Astrocyte (in vitro differentiated cells and primary cell): Measurements from ENCODE around the gene CPAMD8. TPM values are rescaled to one million over a fixed set of nuclear protein-coding genes. Genes with fewer than 3 reads are reported as not detected.

Source experiments
- DNase-seq: peaks from one replicate; pipeline ENCODE4 v3.0.0-alpha.2; 2010; ENCODE audit warnings: low read depth
- FAIRE-seq: peaks from 2 replicates; lab custom pipeline; 2011; peaks lifted over from hg19 to GRCh38; lab: Jason Lieb, UNC
- H2AFZ ChIP-seq: 2 replicates; pipeline ENCODE4 v1.6.0; 2012; ENCODE audit warnings: low read depth, low read length, inconsistent platforms
- H3K27ac ChIP-seq: 2 replicates; pipeline ENCODE4 v1.5.1; 2011; ENCODE audit warnings: low read depth, low read length, inconsistent platforms
- H3K27me3 ChIP-seq: 2 replicates; pipeline ENCODE4 v1.6.0; 2011; ENCODE audit warnings: low read length, inconsistent platforms; ENCODE audit not compliant: insufficient read depth
- H3K36me3 ChIP-seq: 2 replicates; pipeline ENCODE4 v1.5.1; 2011; ENCODE audit warnings: low read length, inconsistent platforms; ENCODE audit not compliant: insufficient read depth
- H3K4me1 ChIP-seq: 2 replicates; pipeline ENCODE4 v1.5.1; 2011; ENCODE audit warnings: low read length, inconsistent platforms; ENCODE audit not compliant: insufficient read depth
- H3K4me2 ChIP-seq: 2 replicates; pipeline ENCODE4 v1.6.0; 2012; ENCODE audit warnings: low read length, inconsistent platforms
- H3K4me3 ChIP-seq: 2 replicates; pipeline ENCODE4 v1.5.1; 2011; ENCODE audit warnings: low read depth, mild to moderate bottlenecking, low read length, inconsistent platforms; ENCODE audit not compliant: insufficient read depth
- H3K79me2 ChIP-seq: 2 replicates; pipeline ENCODE4 v1.6.0; 2012; ENCODE audit warnings: mild to moderate bottlenecking, low read length, inconsistent platforms; ENCODE audit not compliant: insufficient read depth
- H3K9ac ChIP-seq: 2 replicates; pipeline ENCODE4 v1.6.0; 2012; ENCODE audit warnings: mild to moderate bottlenecking, low read length, inconsistent platforms
- H3K9me3 ChIP-seq: 2 replicates; pipeline ENCODE4 v1.5.1; 2012; ENCODE audit warnings: low read depth, mild to moderate bottlenecking, low read length, inconsistent platforms; ENCODE audit not compliant: insufficient read depth
- H4K20me1 ChIP-seq: 2 replicates; pipeline ENCODE4 v1.6.0; 2012; ENCODE audit warnings: low read length, inconsistent platforms; ENCODE audit not compliant: insufficient read depth
- H3K27ac Mint-ChIP-seq: one replicate; pipeline ENCODE4 v1.8.0; 2021; ENCODE audit warnings: mild to moderate bottlenecking, mixed read lengths; ENCODE audit not compliant: unreplicated experiment
- H3K27me3 Mint-ChIP-seq: one replicate; pipeline ENCODE4 v1.8.0; 2021; ENCODE audit warnings: low read depth, mixed read lengths; ENCODE audit not compliant: unreplicated experiment
- H3K36me3 Mint-ChIP-seq: one replicate; pipeline ENCODE4 v1.8.0; 2021; ENCODE audit warnings: low read depth, mixed read lengths; ENCODE audit not compliant: unreplicated experiment
- H3K4me1 Mint-ChIP-seq: one replicate; pipeline ENCODE4 v1.8.0; 2021; ENCODE audit warnings: low read depth, mixed read lengths; ENCODE audit not compliant: unreplicated experiment
- H3K4me3 Mint-ChIP-seq: one replicate; pipeline ENCODE4 v1.8.0; 2021; ENCODE audit warnings: mild to moderate bottlenecking, moderate library complexity, mixed read lengths; ENCODE audit not compliant: unreplicated experiment
- H3K9me3 Mint-ChIP-seq: one replicate; pipeline ENCODE4 v1.8.0; 2021; ENCODE audit warnings: mild to moderate bottlenecking, mixed read lengths; ENCODE audit not compliant: unreplicated experiment
- EZH2 ChIP-seq: IDR thresholded peaks from 2 replicates; pipeline ENCODE4 v1.6.1; 2012; ENCODE audit warnings: mild to moderate bottlenecking, low read length, inconsistent platforms; ENCODE audit not compliant: insufficient read depth
- total RNA-seq: library from RNA; stranded (reverse); gene quantifications from 2 replicates; pipeline ENCODE4 v1.2.1, GENCODE V29; 2021
- TF ChIP-seq, protein P1 (sequence below): IDR thresholded peaks from 2 replicates; pipeline ENCODE4 v1.5.1; 2011; ENCODE audit warnings: low read depth, mild to moderate bottlenecking, inconsistent platforms, low read length, moderate library complexity; ENCODE audit not compliant: insufficient read depth

CPAMD8 gene
- total RNA-seq, 1 donor from 2014 or later = 1.9 TPM

DNA sequence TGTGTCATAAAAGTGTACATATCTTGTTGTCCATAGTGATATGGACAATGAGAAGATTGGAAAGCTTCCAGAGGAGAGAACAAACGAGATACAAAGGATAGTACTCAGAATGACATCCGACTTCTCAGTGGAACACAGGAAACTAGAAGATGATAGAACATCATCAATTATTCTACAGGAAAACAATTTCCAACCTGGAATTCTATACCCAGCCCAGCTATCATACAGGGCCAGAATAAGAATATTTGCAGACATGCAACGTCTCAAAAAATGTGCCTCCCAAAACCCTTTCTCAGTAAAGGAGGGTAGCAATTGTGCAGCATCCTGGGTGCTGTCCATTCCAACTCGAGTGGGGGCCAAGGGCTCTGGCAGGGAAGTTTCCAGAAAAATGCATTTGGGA, 113.8 kb downstream of the CPAMD8 start:
- Histone ChIP-seq H3K79me2 (no peaks in the 10 kb centered on the region), H4K20me1 (no peaks in the 10 kb centered on the region), H3K4me2 (no peak overlapping the region), H3K9ac (no peak overlapping the region), H3K4me3 (no peak overlapping the region), H3K9me3 (peaks cover 7% of the 10 kb centered on the region), H3K4me1 (no peaks in the 10 kb centered on the region), H3K36me3 (no peaks in the 10 kb centered on the region), H2AFZ (no peak overlapping the region), H3K27me3 (no peaks in the 10 kb centered on the region), H3K27ac (no peak overlapping the region)
- TF ChIP-seq, protein P1, sequence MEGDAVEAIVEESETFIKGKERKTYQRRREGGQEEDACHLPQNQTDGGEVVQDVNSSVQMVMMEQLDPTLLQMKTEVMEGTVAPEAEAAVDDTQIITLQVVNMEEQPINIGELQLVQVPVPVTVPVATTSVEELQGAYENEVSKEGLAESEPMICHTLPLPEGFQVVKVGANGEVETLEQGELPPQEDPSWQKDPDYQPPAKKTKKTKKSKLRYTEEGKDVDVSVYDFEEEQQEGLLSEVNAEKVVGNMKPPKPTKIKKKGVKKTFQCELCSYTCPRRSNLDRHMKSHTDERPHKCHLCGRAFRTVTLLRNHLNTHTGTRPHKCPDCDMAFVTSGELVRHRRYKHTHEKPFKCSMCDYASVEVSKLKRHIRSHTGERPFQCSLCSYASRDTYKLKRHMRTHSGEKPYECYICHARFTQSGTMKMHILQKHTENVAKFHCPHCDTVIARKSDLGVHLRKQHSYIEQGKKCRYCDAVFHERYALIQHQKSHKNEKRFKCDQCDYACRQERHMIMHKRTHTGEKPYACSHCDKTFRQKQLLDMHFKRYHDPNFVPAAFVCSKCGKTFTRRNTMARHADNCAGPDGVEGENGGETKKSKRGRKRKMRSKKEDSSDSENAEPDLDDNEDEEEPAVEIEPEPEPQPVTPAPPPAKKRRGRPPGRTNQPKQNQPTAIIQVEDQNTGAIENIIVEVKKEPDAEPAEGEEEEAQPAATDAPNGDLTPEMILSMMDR = no peak
- no peak for TF ChIP-seq EZH2
- Mint-ChIP-seq H3K9me3 (peaks cover 26% of the 10 kb centered on the region), H3K4me3 (no peak overlapping the region), H3K27me3 (peaks cover 12% of the 10 kb centered on the region), H3K27ac (no peak overlapping the region), H3K4me1 (no peaks in the 10 kb centered on the region), H3K36me3 (peaks cover 7% of the 10 kb centered on the region)
- DNase-seq = no peak
- no peak for FAIRE-seq

DNA sequence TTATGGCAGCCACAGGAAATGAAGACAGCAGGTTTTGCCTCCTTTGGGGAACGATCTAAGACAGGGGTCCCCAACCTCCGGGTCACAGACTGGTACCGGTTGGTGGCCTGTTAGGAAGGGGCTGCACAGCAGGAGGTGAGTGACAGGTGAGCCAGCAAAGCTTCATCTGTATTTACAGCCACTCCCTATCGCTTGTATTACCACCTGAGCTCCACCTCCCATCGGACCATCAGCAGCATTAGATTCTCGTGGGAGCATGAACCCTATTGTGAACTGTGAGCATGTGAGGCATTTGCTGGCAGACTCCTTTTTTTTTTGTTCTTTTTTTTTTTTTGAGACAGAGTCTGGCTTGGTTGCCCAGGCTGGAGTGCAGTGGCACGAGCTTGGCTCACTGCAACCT, 115.6 kb downstream of the CPAMD8 start:
- peaks cover 7% of the 10 kb centered on the region for H3K36me3 Mint-ChIP-seq
- no peak for DNase-seq
- Histone ChIP-seq H3K9ac (no peak overlapping the region), H3K9me3 (peaks cover 7% of the 10 kb centered on the region), H3K36me3 (no peaks in the 10 kb centered on the region), H2AFZ (no peak overlapping the region), H4K20me1 (no peaks in the 10 kb centered on the region), H3K79me2 (no peaks in the 10 kb centered on the region), H3K4me2 (no peak overlapping the region), H3K27me3 (no peaks in the 10 kb centered on the region), H3K4me3 (no peak overlapping the region), H3K27ac (no peak overlapping the region), H3K4me1 (no peaks in the 10 kb centered on the region)
- H3K27me3 Mint-ChIP-seq = peaks cover 14% of the 10 kb centered on the region
- peaks cover 26% of the 10 kb centered on the region for H3K9me3 Mint-ChIP-seq
- no peak overlapping the region for H3K27ac Mint-ChIP-seq
- no peak for FAIRE-seq
- no peak overlapping the region for H3K4me3 Mint-ChIP-seq
- TF ChIP-seq, protein P1 = no peak
- no peak for TF ChIP-seq EZH2
- no peaks in the 10 kb centered on the region for H3K4me1 Mint-ChIP-seq

DNA sequence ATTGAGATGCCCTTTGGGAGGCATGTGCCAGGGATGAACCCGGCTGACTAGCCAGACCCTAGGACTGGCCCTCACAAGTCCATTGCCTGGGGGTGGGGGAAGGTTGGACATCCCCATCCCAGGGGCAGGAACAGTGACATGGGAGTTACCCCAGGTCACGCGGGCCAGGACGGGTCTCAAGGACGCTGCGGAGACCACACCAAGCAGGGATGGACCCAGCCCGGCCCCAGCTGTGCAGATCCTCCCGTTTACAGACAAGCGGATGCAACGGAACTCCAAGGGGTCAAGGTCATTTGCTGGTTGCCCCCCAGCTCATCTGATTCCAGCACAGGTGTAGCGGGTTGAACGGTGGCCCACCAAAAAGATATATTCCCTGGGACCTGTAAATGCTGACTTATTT, 117.9 kb downstream of the CPAMD8 start:
- Mint-ChIP-seq H3K36me3 (peaks cover 4% of the 10 kb centered on the region), H3K4me1 (no peaks in the 10 kb centered on the region), H3K4me3 (no peak overlapping the region), H3K27me3 (peaks cover 4% of the 10 kb centered on the region), H3K9me3 (peaks cover 24% of the 10 kb centered on the region), H3K27ac (no peak overlapping the region)
- DNase-seq (no peak), FAIRE-seq (no peak)
- no peaks in the 10 kb centered on the region for H3K36me3 ChIP-seq
- H3K9ac ChIP-seq = no peak overlapping the region
- peaks cover 2% of the 10 kb centered on the region for H3K27me3 ChIP-seq
- TF ChIP-seq, protein P1 = no peak
- no peak for TF ChIP-seq EZH2
- H3K9me3 ChIP-seq = peaks cover 6% of the 10 kb centered on the region
- H3K79me2 ChIP-seq = no peaks in the 10 kb centered on the region
- H3K4me2 ChIP-seq = no peak overlapping the region
- H3K4me3 ChIP-seq = no peak overlapping the region
- H4K20me1 ChIP-seq = no peaks in the 10 kb centered on the region
- H2AFZ ChIP-seq = no peak overlapping the region
- H3K4me1 ChIP-seq = no peaks in the 10 kb centered on the region
- no peak overlapping the region for H3K27ac ChIP-seq
